Ramos (cell line): ENCODE measurements around the gene SMARCA4.

Experiments used
- in situ Hi-C: fragments of 300-500 bp; cut with MboI; formaldehyde crosslinking; loops from one replicate; pipeline ENCODE4 v1.14.3; 2022; ENCODE audit warnings: low sequenced_read_pairs; ENCODE audit not compliant: unreplicated experiment

The SMARCA4 gene

GRCh38 chr19:10960314-10961072, at the start of gene SMARCA4:
SMARCA4 (plus strand) TSS chr19:10961030; CDS start chr19:10984152, 23,122 bp downstream.
- in situ Hi-C loops: loop anchor here (25.0 kb wide), 1 partner anchor 723 kb away; the partner anchor contains the start of gene S1PR2

GRCh38 chr19:10911579-10912363, 49.1 kb upstream of the SMARCA4 start:
- in situ Hi-C loops: no loop called here

- in situ Hi-C loops: no loop called here
Measured at GRCh38 chr19:10912619-10913018, 48.2 kb upstream of the SMARCA4 start.

GRCh38 chr19:10913716-10914340, 47.0 kb upstream of the SMARCA4 start:
- in situ Hi-C loops: no loop called here

GRCh38 chr19:10915130-10916091, 45.4 kb upstream of the SMARCA4 start:
- in situ Hi-C loops: no loop called here

GRCh38 chr19:10916602-10917001, 44.2 kb upstream of the SMARCA4 start:
- in situ Hi-C loops: no loop called here

GRCh38 chr19:10918359-10918758, 42.5 kb upstream of the SMARCA4 start:
- in situ Hi-C loops: no loop called here

- in situ Hi-C loops: no loop called here
Measured at GRCh38 chr19:10919352-10920287, 41.2 kb upstream of the SMARCA4 start.

GRCh38 chr19:10920288-10920655, 40.6 kb upstream of the SMARCA4 start:
- in situ Hi-C loops: no loop called here

- in situ Hi-C loops: no loop called here
Measured at GRCh38 chr19:10920781-10921180, 40.0 kb upstream of the SMARCA4 start.

GRCh38 chr19:10921199-10921909, 39.5 kb upstream of the SMARCA4 start:
- in situ Hi-C loops: no loop called here

GRCh38 chr19:10921910-10922637, 38.8 kb upstream of the SMARCA4 start:
- in situ Hi-C loops: no loop called here

GRCh38 chr19:10922638-10923014, 38.2 kb upstream of the SMARCA4 start:
- in situ Hi-C loops: no loop called here

- in situ Hi-C loops: no loop called here
Measured at GRCh38 chr19:10923260-10924112, 37.3 kb upstream of the SMARCA4 start.

- in situ Hi-C loops: no loop called here
Measured at GRCh38 chr19:10924597-10924996, 36.2 kb upstream of the SMARCA4 start.

GRCh38 chr19:10927730-10928562, 32.9 kb upstream of the SMARCA4 start:
- in situ Hi-C loops: no loop called here
